Smooth muscle cell (in vitro differentiated cells): ENCODE results near the gene SYTL5. TPM values are rescaled to one million over a fixed set of nuclear protein-coding genes. Genes with fewer than 3 reads are reported as not detected.

Experiments used
- DNase-seq: peaks from one replicate; lab custom pipeline; 2025; ENCODE audit not compliant: unreplicated experiment; lab: John Stamatoyannopoulos, UW
- H2AFZ ChIP-seq: fragments of 200-600 bp; sonication (generic); 2 replicates; pipeline ENCODE4 v1.6.0; 2016; ENCODE audit warnings: antibody characterized with exemption, low read depth, mild to moderate bottlenecking
- H3F3A ChIP-seq: fragments of 200-600 bp; sonication (generic); 2 replicates; pipeline ENCODE4 v1.6.0; 2017; ENCODE audit warnings: antibody characterized with exemption, low read depth
- H3K27ac ChIP-seq: fragments of 200-600 bp; sonication (generic); 2 replicates; pipeline ENCODE4 v1.5.1; 2016; ENCODE audit warnings: low read depth, mild to moderate bottlenecking
- H3K27me3 ChIP-seq: fragments of 200-600 bp; sonication (generic); 2 replicates; pipeline ENCODE4 v1.6.1; 2016; ENCODE audit warnings: low read depth, mild to moderate bottlenecking
- H3K36me3 ChIP-seq: fragments of 200-600 bp; sonication (generic); 2 replicates; pipeline ENCODE4 v1.5.1; 2016; ENCODE audit warnings: low read depth
- H3K4me1 ChIP-seq: fragments of 200-600 bp; sonication (generic); 2 replicates; pipeline ENCODE4 v1.5.1; 2016; ENCODE audit warnings: low read depth
- H3K4me2 ChIP-seq: fragments of 200-600 bp; sonication (generic); 2 replicates; pipeline ENCODE4 v1.6.0; 2016; ENCODE audit warnings: mild to moderate bottlenecking
- H3K4me3 ChIP-seq: fragments of 200-600 bp; sonication (generic); 2 replicates; pipeline ENCODE4 v1.5.1; 2016; ENCODE audit warnings: mild to moderate bottlenecking
- H3K79me2 ChIP-seq: fragments of 200-600 bp; sonication (generic); 2 replicates; pipeline ENCODE4 v1.6.0; 2016; ENCODE audit warnings: low read depth, mild to moderate bottlenecking
- H3K9ac ChIP-seq: fragments of 200-600 bp; sonication (generic); 2 replicates; pipeline ENCODE4 v1.6.0; 2016; ENCODE audit warnings: low read depth
- H3K9me3 ChIP-seq: fragments of 200-600 bp; sonication (generic); replicated peaks from 2 replicates; pipeline ENCODE4 v1.5.1; 2016; ENCODE audit warnings: low read depth
- H4K20me1 ChIP-seq: fragments of 200-600 bp; sonication (generic); 2 replicates; pipeline ENCODE4 v1.6.0; 2016; ENCODE audit warnings: low read depth
- CTCF ChIP-seq: fragments of 200-600 bp; sonication (generic); IDR thresholded peaks from 2 replicates; pipeline ENCODE4 v1.5.1; 2017; ENCODE audit warnings: borderline replicate concordance, mild to moderate bottlenecking, antibody characterized with exemption; ENCODE audit not compliant: insufficient read depth, poor library complexity, severe bottlenecking
- WGBS: methylation state at CpG from one replicate; pipeline ENCODE4 v1.1.7; 2016; ENCODE audit warnings: low lambda C conversion rate; 5-methylcytosine and 5-hydroxymethylcytosine counted together
- polyA plus RNA-seq: library from polyadenylated mRNA; unstranded; fragments of >200 nt; fragmentation: Nextera tagmentation; extraction: Ambion mirVana; gene quantifications from 2 replicates; pipeline ENCODE4 v1.2.1, GENCODE V29; 2016
- total RNA-seq: library from RNA; depleted of rRNA; stranded (reverse); fragments of >200 nt; gene quantifications from 2 replicates; pipeline ENCODE4 v1.2.3, GENCODE V29; 2014

Gene SYTL5
- total and polyA plus RNA-seq, 2 experiments from 2014 or later, result 0.27 to 2.3 TPM

- Histone ChIP-seq H3K36me3 (no peaks in the 10 kb centered on the region), H3K4me1 (no peaks in the 10 kb centered on the region), H3K79me2 (no peaks in the 10 kb centered on the region), H3K27me3 (no peaks in the 10 kb centered on the region), H3K27ac (no peak overlapping the region), H3F3A (no peaks in the 10 kb centered on the region), H3K9ac (no peak overlapping the region), H3K4me2 (no peak overlapping the region), H3K9me3 (no peaks in the 10 kb centered on the region), H3K4me3 (no peak overlapping the region), H2AFZ (no peak overlapping the region), H4K20me1 (no peaks in the 10 kb centered on the region)
- TF ChIP-seq CTCF, result no peak
- 88% methylated on average over 1 of the region's 1 CpG for WGBS
- DNase-seq, result no peak
Observed at GRCh38 chrX:37961118-37961517, 45.2 kb upstream of the SYTL5 start.

- Histone ChIP-seq H3K36me3 (no peaks in the 10 kb centered on the region), H3K79me2 (no peaks in the 10 kb centered on the region), H4K20me1 (no peaks in the 10 kb centered on the region), H3K9me3 (no peaks in the 10 kb centered on the region), H2AFZ (no peak overlapping the region), H3K27ac (no peak overlapping the region), H3K4me1 (no peaks in the 10 kb centered on the region), H3K27me3 (no peaks in the 10 kb centered on the region), H3K4me2 (no peak overlapping the region), H3K9ac (no peak overlapping the region), H3K4me3 (no peak overlapping the region), H3F3A (no peaks in the 10 kb centered on the region)
- DNase-seq, result no peak
- no peak for TF ChIP-seq CTCF
- 73% methylated on average over 2 of the region's 2 CpGs for WGBS
Observed at GRCh38 chrX:37967714-37968113, 38.6 kb upstream of the SYTL5 start.

DNA sequence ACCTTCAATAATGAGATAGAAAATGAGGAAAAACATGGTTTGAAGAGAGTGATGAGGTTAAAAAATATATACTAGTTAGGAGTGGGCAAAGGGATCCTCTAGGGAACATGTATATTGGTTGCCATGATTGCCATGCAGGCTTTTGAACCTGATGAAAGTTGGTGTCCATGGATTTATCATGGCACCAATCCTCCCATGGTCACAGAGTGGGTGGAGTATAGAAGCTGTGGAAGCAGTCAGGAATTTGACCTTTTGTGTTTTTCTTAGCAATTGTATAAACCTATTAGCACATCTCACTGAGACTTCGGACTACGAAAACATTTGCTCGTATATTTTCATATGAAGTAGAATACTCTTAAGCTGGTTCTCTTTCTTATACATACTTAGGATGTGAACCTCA, 30.9 kb upstream of the SYTL5 start:
- DNase-seq, result no peak
- Histone ChIP-seq H3F3A (no peaks in the 10 kb centered on the region), H3K9me3 (no peaks in the 10 kb centered on the region), H3K9ac (no peak overlapping the region), H3K4me3 (no peak overlapping the region), H3K4me1 (no peaks in the 10 kb centered on the region), H3K79me2 (no peaks in the 10 kb centered on the region), H2AFZ (no peak overlapping the region), H4K20me1 (no peaks in the 10 kb centered on the region), H3K36me3 (no peaks in the 10 kb centered on the region), H3K27ac (no peak overlapping the region), H3K27me3 (no peaks in the 10 kb centered on the region), H3K4me2 (no peak overlapping the region)
- TF ChIP-seq CTCF, result no peak
- WGBS, result 62% methylated on average over 3 of the region's 3 CpGs

DNA sequence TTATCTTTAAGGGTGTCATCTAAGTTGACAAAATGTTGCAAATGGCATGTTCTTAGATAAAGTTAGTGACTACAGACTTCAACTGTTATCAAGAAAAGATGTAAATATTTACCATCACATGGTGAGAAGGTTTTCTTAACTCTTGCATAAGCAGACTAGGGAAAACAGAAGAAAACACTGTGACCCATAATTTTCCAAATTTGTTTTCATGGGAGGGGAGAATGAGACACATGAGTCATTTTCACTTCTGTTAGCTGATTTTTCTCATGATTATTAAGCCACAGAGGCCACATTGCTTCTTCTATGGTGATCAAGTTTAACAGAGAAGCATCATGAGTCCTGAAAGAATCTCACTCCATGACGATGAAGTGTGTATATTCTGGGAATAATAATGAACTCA, 30.2 kb upstream of the SYTL5 start:
- Histone ChIP-seq H3K36me3 (no peaks in the 10 kb centered on the region), H3K4me2 (no peak overlapping the region), H4K20me1 (no peaks in the 10 kb centered on the region), H3K4me3 (no peak overlapping the region), H3K27ac (no peak overlapping the region), H3K79me2 (no peaks in the 10 kb centered on the region), H2AFZ (no peak overlapping the region), H3F3A (no peaks in the 10 kb centered on the region), H3K4me1 (no peaks in the 10 kb centered on the region), H3K9me3 (no peaks in the 10 kb centered on the region), H3K27me3 (no peaks in the 10 kb centered on the region), H3K9ac (no peak overlapping the region)
- no peak for TF ChIP-seq CTCF
- 63% methylated on average over 1 of the region's 1 CpG for WGBS
- no peak for DNase-seq
